Type B pancreatic cell (in vitro differentiated cells): ENCODE measurements around the gene LHX5. TPM values are rescaled to one million over a fixed set of nuclear protein-coding genes. Genes with fewer than 3 reads are reported as not detected.

Experiments used
- DNase-seq: peaks from one replicate; pipeline ENCODE4 v3.0.0; 2021; ENCODE audit warnings: mixed read lengths; ENCODE audit not compliant: unreplicated experiment; ENCODE audit errors: extremely low spot score
- H3K27ac Mint-ChIP-seq: 2 replicates; pipeline ENCODE4 v1.8.0; 2021; ENCODE audit warnings: mild to moderate bottlenecking, mixed read lengths
- H3K27me3 Mint-ChIP-seq: 2 replicates; pipeline ENCODE4 v1.8.0; 2021; ENCODE audit warnings: mixed read lengths
- H3K36me3 Mint-ChIP-seq: 2 replicates; pipeline ENCODE4 v1.8.0; 2021; ENCODE audit warnings: mixed read lengths
- H3K4me1 Mint-ChIP-seq: one replicate; pipeline ENCODE4 v1.8.0; 2021; ENCODE audit warnings: mixed read lengths; ENCODE audit not compliant: unreplicated experiment
- H3K4me3 Mint-ChIP-seq: 2 replicates; pipeline ENCODE4 v1.8.0; 2021; ENCODE audit warnings: mild to moderate bottlenecking, mixed read lengths
- H3K9me3 Mint-ChIP-seq: 2 replicates; pipeline ENCODE4 v1.8.0; 2021; ENCODE audit warnings: mixed read lengths
- total RNA-seq: library from RNA; stranded (reverse); gene quantifications from 2 replicates; pipeline ENCODE4 v1.2.1, GENCODE V29; 2021; ENCODE audit warnings: low replicate concordance
- TF ChIP-seq, protein P1 (sequence below): fragments of 200-600 bp; sonication (generic); conservative IDR thresholded peaks from 2 replicates; pipeline ENCODE4 v1.5.0; 2021; ENCODE audit warnings: antibody characterized with exemption, mild to moderate bottlenecking

LHX5 gene
- total RNA-seq, 1 donor from 2014 or later: 0.12 TPM

GRCh38 chr12:113473400-113473799 is 1.7 kb upstream of the LHX5 start:
- H3K4me1 Mint-ChIP-seq: no peaks in the 10 kb centered on the region
- no peak overlapping the region for H3K4me3 Mint-ChIP-seq
- no peaks in the 10 kb centered on the region for H3K36me3 Mint-ChIP-seq
- H3K9me3 Mint-ChIP-seq: no peaks in the 10 kb centered on the region
- TF ChIP-seq, protein P1, sequence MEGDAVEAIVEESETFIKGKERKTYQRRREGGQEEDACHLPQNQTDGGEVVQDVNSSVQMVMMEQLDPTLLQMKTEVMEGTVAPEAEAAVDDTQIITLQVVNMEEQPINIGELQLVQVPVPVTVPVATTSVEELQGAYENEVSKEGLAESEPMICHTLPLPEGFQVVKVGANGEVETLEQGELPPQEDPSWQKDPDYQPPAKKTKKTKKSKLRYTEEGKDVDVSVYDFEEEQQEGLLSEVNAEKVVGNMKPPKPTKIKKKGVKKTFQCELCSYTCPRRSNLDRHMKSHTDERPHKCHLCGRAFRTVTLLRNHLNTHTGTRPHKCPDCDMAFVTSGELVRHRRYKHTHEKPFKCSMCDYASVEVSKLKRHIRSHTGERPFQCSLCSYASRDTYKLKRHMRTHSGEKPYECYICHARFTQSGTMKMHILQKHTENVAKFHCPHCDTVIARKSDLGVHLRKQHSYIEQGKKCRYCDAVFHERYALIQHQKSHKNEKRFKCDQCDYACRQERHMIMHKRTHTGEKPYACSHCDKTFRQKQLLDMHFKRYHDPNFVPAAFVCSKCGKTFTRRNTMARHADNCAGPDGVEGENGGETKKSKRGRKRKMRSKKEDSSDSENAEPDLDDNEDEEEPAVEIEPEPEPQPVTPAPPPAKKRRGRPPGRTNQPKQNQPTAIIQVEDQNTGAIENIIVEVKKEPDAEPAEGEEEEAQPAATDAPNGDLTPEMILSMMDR: no peak
- peaks cover 90% of the 10 kb centered on the region for H3K27me3 Mint-ChIP-seq
- H3K27ac Mint-ChIP-seq: no peak overlapping the region
- DNase-seq: no peak

DNA sequence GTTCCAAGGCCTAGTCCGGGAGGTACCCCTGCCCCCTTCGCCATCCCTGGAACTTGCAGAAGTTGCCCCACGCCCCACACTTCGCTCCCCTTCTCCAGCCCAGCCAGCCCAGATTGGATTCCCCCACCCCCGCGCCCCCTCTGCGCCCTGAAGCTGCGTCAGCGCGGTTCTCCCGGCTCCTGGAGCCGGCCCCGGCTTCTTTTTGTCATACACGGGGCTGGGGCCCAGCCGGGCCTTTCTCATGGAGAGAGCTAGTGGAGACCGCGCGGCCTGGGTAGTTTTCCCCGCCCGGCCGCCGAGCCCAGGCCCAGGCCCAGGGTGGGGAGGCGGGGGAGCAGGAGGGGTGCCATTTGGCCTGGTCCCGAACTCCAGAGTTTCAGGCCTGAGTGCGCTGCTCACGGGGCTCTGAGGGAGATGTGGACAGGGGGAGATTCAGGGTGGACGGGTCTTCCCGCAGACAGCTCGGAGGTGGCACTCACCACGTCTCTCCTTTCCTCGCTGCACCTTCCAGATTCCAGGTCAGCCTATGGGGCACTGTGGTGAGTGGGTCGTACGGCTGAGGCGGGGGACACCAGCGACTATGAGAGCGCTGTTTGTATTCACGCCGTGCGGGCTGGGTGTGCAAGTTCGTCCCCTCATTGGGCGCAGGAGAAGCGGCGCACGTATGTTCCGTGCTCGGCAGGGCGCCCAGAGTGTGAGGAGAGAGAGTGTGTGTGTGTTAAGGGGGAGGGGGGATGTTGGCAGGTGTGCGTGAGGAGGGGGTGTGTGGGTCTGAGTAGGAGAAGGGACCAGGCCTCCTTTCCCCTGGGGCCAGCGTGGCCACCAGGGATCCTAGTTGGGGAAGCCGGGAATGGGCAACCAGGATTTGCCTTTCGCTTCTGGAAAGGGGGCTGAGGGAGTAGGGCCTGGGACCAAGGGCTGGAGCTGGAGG is 785 bp upstream of the LHX5 start:
- DNase-seq: no peak
- no peaks in the 10 kb centered on the region for H3K9me3 Mint-ChIP-seq
- no peaks in the 10 kb centered on the region for H3K36me3 Mint-ChIP-seq
- H3K4me3 Mint-ChIP-seq: peak overlapping the region; percentile 47
- H3K27me3 Mint-ChIP-seq: peaks cover 90% of the 10 kb centered on the region
- H3K4me1 Mint-ChIP-seq: no peaks in the 10 kb centered on the region
- TF ChIP-seq, protein P1: no peak
- H3K27ac Mint-ChIP-seq: no peak overlapping the region

DNA sequence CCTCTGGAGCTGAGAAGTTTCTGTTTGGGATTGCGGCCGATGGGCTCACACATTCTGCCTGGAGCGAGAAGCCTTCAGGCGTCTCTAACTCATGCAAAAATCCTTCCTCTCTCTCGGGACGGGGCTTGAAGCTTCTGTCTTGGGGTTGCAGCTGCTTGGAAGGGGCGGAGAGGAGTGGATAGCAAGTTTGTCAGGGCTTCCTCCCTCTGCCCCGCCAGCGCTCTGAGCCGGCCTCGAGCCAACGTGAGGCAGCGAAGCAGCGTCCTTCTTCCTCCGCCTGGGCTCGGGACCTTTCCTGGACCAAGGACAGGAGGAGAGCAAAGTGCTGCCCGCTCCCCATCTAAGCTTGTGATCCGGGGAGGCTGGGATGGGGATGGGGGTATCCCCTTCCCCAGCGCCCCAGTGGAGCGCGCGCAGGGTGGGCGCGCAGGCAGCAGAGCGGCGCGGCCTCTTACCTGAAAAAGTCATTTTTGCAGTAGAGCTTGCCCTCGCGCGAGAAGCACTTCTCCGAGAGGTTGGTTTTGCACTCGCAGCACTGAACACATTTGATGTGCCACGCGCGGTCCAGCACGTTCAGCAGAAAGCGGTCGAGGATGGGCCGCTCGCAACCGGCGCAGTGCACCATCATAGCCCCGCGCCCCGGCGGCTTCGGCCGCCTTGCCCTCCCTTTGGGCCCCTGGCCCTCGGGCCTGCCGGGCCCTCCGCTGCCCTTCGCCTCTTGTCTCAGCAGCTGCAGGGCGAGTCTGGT is 626 bp downstream of the LHX5 start:
- TF ChIP-seq, protein P1: no peak
- Mint-ChIP-seq H3K27ac (no peak overlapping the region), H3K4me1 (no peaks in the 10 kb centered on the region), H3K27me3 (peaks cover 95% of the 10 kb centered on the region), H3K36me3 (peaks cover 3% of the 10 kb centered on the region), H3K9me3 (no peaks in the 10 kb centered on the region), H3K4me3 (no peak overlapping the region)
- no peak for DNase-seq

DNA sequence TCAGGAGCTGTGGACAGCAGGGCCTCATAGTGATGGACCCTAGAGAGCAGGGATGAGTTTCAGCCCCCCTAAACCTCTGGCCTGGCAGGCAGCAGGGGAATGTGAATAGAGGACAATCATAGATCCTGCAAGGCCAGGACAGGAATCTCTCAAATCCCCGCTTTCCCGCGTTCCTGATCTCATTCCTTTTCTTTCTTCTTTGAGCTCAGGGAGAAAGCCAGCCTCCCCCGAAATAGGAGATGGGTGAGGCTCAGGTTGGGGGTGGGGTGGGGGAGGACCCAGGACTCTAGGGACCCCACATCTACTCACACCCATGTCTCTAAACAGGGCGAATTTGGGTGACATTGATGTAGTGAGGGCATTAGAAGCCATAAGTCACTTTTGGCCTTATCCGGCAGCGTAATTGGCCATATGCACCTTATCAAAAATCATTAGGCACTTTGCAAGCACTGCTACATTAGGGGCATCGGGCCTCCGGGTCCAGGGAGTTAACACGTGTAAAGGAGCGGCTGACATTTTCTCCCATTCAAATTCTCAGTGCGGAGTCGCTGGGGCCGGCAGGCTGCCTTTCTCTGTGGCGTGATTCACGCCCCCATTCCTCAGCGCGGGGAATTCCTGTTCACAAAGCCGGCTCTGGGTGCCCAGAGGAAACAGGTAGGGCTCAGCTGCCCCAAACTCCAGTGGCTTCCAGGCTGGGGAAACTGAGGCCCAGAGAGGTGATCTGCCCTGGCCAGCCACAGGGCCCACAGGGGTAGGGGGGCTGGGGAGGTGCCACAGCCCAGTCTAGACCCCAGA is 1.5 kb downstream of the LHX5 start:
- peaks cover 3% of the 10 kb centered on the region for H3K36me3 Mint-ChIP-seq
- H3K4me3 Mint-ChIP-seq: no peak overlapping the region
- H3K4me1 Mint-ChIP-seq: no peaks in the 10 kb centered on the region
- TF ChIP-seq, protein P1: no peak
- H3K9me3 Mint-ChIP-seq: no peaks in the 10 kb centered on the region
- no peak for DNase-seq
- H3K27me3 Mint-ChIP-seq: peaks cover 92% of the 10 kb centered on the region
- no peak overlapping the region for H3K27ac Mint-ChIP-seq

GRCh38 chr12:113469224-113469948 is 2.3 kb downstream of the LHX5 start:
- H3K4me3 Mint-ChIP-seq: no peak overlapping the region
- H3K4me1 Mint-ChIP-seq: no peaks in the 10 kb centered on the region
- peaks cover 92% of the 10 kb centered on the region for H3K27me3 Mint-ChIP-seq
- no peak overlapping the region for H3K27ac Mint-ChIP-seq
- H3K9me3 Mint-ChIP-seq: no peaks in the 10 kb centered on the region
- no peak for DNase-seq
- peaks cover 3% of the 10 kb centered on the region for H3K36me3 Mint-ChIP-seq
- TF ChIP-seq, protein P1: no peak
